ENCODE data around the gene PLCB2.

DNA sequence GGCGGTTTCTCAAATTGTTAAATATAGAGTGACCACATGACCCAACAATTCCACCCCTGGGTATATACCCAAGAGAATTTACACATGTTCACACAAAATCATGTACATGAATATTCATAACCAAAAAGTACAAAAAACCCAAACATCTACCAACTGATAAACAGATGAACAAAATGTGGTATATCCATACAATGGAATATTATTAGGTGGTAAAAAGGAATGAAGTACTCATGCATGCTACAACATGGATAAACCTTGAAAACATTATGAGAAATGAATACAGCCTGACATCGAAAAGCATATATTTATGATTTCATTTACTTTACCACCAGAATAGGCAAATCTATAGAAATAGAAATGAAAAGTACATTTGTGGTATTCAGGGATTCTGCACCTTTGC is 7.4 kb downstream of the PLCB2 start:
- TF ChIP-seq POLR2A (IDR thresholded peaks at IDR 0.05) = no peak
- TF ChIP-seq, protein P1, sequence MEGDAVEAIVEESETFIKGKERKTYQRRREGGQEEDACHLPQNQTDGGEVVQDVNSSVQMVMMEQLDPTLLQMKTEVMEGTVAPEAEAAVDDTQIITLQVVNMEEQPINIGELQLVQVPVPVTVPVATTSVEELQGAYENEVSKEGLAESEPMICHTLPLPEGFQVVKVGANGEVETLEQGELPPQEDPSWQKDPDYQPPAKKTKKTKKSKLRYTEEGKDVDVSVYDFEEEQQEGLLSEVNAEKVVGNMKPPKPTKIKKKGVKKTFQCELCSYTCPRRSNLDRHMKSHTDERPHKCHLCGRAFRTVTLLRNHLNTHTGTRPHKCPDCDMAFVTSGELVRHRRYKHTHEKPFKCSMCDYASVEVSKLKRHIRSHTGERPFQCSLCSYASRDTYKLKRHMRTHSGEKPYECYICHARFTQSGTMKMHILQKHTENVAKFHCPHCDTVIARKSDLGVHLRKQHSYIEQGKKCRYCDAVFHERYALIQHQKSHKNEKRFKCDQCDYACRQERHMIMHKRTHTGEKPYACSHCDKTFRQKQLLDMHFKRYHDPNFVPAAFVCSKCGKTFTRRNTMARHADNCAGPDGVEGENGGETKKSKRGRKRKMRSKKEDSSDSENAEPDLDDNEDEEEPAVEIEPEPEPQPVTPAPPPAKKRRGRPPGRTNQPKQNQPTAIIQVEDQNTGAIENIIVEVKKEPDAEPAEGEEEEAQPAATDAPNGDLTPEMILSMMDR (IDR thresholded peaks at IDR 0.05) = no peak

Measured in thyroid gland (tissue), 4 donors.